Measurements from ENCODE around the gene SUSD4.

SUSD4 gene

GRCh38 chr1:223244366-223245103, 119.4 kb downstream of the SUSD4 start:
- no peak overlapping the region for H3K4me3 ChIP-seq (ENCODE audit: low read length)
- peak; percentile 18 for TF ChIP-seq CTCF (conservative IDR thresholded peaks at IDR 0.05; ENCODE audit: low read depth, low read length)
- DNase-seq (ENCODE audit: low read depth), result no peak

GRCh38 chr1:223243441-223244050, 120.4 kb downstream of the SUSD4 start:
- DNase-seq (ENCODE audit: low read depth), result no peak
- no peak overlapping the region for H3K4me3 ChIP-seq (ENCODE audit: low read length)
- TF ChIP-seq CTCF (conservative IDR thresholded peaks at IDR 0.05; ENCODE audit: low read depth, low read length), result no peak

GRCh38 chr1:223242971-223243370, 121.0 kb downstream of the SUSD4 start:
- DNase-seq (ENCODE audit: low read depth), result no peak
- no peak for TF ChIP-seq CTCF (conservative IDR thresholded peaks at IDR 0.05; ENCODE audit: low read depth, low read length)
- H3K4me3 ChIP-seq (ENCODE audit: low read length), result no peak overlapping the region

- DNase-seq (ENCODE audit: low read depth), result no peak
- no peak for TF ChIP-seq CTCF (conservative IDR thresholded peaks at IDR 0.05; ENCODE audit: low read depth, low read length)
Measured at GRCh38 chr1:223242382-223242955, 121.5 kb downstream of the SUSD4 start.

GRCh38 chr1:223240122-223240521, 123.9 kb downstream of the SUSD4 start:
- DNase-seq (ENCODE audit: low read depth), result no peak
- TF ChIP-seq CTCF (conservative IDR thresholded peaks at IDR 0.05; ENCODE audit: low read depth, low read length), result no peak
- H3K4me3 ChIP-seq (ENCODE audit: low read length), result no peak overlapping the region

More at GRCh38 chr1:223242382-223242955, 121.5 kb downstream of the SUSD4 start:
- H3K4me3 ChIP-seq (ENCODE audit: low read length), result no peak overlapping the region

- H3K4me3 ChIP-seq (ENCODE audit: low read length), result no peak overlapping the region
- TF ChIP-seq CTCF (conservative IDR thresholded peaks at IDR 0.05; ENCODE audit: low read depth, low read length), result no peak
- DNase-seq (ENCODE audit: low read depth), result no peak
Measured at GRCh38 chr1:223235091-223235490, 128.9 kb downstream of the SUSD4 start.
